Upper lobe of left lung (tissue), 6 donors: ENCODE data around the gene UBE2L5. TPM values are rescaled to one million over a fixed set of nuclear protein-coding genes. Genes with fewer than 3 reads are reported as not detected.
"Not testable (repeated sequence)": the region's sequence is repeated elsewhere in the genome, so short reads cannot be mapped to it uniquely, and the experiment has no call there.

Experiments used
- ATAC-seq, 2 donors: fragments of 200-7000 bp; cut with Tn5 transposase; one replicate each; pipeline ENCODE4 v1.9.1; 2022; ENCODE audit warnings: mild to moderate bottlenecking in 2 of 2, moderate library complexity in 2 of 2; ENCODE audit not compliant: low FRiP score in 2 of 2
- DNase-seq, 2 donors: peaks; one replicate each; pipeline ENCODE4 v3.0.0-alpha.2; 2019 to 2020
- H3K27ac ChIP-seq, 4 donors: fragments of 200-600 bp; sonication (generic); one replicate each; pipeline ENCODE4 v1.5.1; 2016 to 2019
- H3K27me3 ChIP-seq, 4 donors: fragments of 200-600 bp; sonication (generic); one replicate each; pipeline ENCODE4 v1.5.1; 2017 to 2019
- H3K36me3 ChIP-seq, 4 donors: fragments of 200-600 bp; sonication (generic); one replicate each; pipeline ENCODE4 v1.5.1; 2016 to 2019
- H3K4me1 ChIP-seq, 4 donors: fragments of 200-600 bp; sonication (generic); one replicate each; pipeline ENCODE4 v1.5.1; 2018 to 2019
- H3K4me3 ChIP-seq, 4 donors: fragments of 200-600 bp; sonication (generic); one replicate each; pipeline ENCODE4 v1.5.1; 2017 to 2019; ENCODE audit warnings: mild to moderate bottlenecking in 2 of 4, moderate library complexity in 1 of 4
- H3K9me3 ChIP-seq, 4 donors: fragments of 200-600 bp; sonication (generic); one replicate each; pipeline ENCODE4 v1.5.1; 2018 to 2019
- EP300 ChIP-seq, 4 donors: sonication (generic); formaldehyde crosslinking; IDR thresholded peaks; one replicate each; pipeline ENCODE4 v1.5.1; 2017; ENCODE audit warnings: antibody characterized with exemption in 4 of 4, control low read depth in 2 of 4
- POLR2A ChIP-seq, 4 donors: fragments of 450-650 bp; IDR thresholded peaks; one replicate each; pipeline ENCODE4 v1.5.1; 2016 to 2017; ENCODE audit warnings: antibody characterized with exemption in 4 of 4, mild to moderate bottlenecking in 2 of 4
- POLR2AphosphoS5 ChIP-seq, 2 donors: sonication (generic); formaldehyde crosslinking; IDR thresholded peaks; one replicate each; pipeline ENCODE4 v1.5.1; 2017; ENCODE audit warnings: antibody characterized with exemption in 2 of 2
- WGBS, 2 donors: methylation state at CpG; one replicate each; pipeline ENCODE4 v1.1.5; 2017 to 2018; 5-methylcytosine and 5-hydroxymethylcytosine counted together
- total RNA-seq, 6 donors: library from RNA; depleted of rRNA in 4 of 6; stranded (reverse); fragments of >200 nt in 4 of 6; gene quantifications; one replicate each; pipeline versions ENCODE4 v1.1.0 to v1.2.1, GENCODE V29; 2016 to 2021
- TF ChIP-seq, protein P1 (sequence below), 6 experiments: fragments of 450-650 bp in 4 of 6; fragments of 200-600 bp in 2 of 6; sonication (generic) in 2 of 6; IDR thresholded peaks; one replicate each; pipeline ENCODE4 v1.5.1; 2016 to 2019; ENCODE audit warnings: antibody characterized with exemption in 6 of 6
- donor health status: DM: no; HTN: no; CAD: no; lungs with moderate emphysema.
- donor health status: DM: no; HTN: yes; CAD: no; lungs with severe emphysema.

Gene UBE2L5
- total RNA-seq, 6 donors from 2014 or later = not detected

DNA sequence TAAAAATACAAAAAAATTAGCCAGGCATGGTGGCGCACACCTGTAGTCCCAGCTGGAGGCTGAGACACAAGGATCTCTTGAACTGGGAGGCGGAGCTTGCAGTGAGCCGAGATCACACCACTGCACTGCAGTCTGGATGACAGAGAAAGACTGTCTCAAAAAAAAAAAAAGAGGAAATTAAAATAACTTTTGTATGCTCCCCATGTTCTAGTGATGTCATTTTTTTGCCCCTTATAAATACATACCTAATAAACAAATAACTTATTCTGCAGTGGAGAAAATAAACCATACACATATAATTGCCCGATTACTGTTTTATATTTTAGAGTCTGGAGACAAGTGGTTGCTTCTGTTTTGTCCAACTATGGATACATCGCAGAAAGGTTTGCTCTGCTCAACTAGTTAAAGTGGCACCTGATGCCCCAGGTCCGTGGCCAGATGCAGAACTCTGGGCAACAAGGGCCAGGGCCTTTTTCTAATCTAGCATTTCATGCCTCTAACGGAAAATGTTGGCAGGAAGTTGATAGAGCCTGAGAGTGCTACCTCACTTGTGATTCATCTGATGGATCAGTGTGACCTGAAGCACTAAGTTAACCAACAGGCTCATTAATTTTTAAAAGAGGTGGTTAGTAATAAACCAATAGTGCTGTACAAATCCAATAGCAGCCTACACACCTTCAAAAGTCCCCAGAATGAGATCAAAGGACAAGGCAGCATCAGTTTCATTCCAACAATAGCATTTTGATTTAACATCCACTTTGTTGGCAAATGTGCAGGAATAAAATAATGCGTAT lies 18.8 kb downstream of the UBE2L5 start:
- TF ChIP-seq, protein P1, sequence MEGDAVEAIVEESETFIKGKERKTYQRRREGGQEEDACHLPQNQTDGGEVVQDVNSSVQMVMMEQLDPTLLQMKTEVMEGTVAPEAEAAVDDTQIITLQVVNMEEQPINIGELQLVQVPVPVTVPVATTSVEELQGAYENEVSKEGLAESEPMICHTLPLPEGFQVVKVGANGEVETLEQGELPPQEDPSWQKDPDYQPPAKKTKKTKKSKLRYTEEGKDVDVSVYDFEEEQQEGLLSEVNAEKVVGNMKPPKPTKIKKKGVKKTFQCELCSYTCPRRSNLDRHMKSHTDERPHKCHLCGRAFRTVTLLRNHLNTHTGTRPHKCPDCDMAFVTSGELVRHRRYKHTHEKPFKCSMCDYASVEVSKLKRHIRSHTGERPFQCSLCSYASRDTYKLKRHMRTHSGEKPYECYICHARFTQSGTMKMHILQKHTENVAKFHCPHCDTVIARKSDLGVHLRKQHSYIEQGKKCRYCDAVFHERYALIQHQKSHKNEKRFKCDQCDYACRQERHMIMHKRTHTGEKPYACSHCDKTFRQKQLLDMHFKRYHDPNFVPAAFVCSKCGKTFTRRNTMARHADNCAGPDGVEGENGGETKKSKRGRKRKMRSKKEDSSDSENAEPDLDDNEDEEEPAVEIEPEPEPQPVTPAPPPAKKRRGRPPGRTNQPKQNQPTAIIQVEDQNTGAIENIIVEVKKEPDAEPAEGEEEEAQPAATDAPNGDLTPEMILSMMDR (IDR thresholded peaks at IDR 0.05) = no peak
- no peak overlapping the region for H3K4me3 ChIP-seq
- no peaks in the 10 kb centered on the region for H3K9me3 ChIP-seq
- DNase-seq (no peak), ATAC-seq (no peak)
- 55 to 78% methylated on average over 8 of the region's 8 CpGs for WGBS, 2 donors
- no peaks in the 10 kb centered on the region for H3K27me3 ChIP-seq
- no peak overlapping the region for H3K27ac ChIP-seq
- H3K4me1 ChIP-seq = peaks cover 8 to 12% (median 11%) of the 10 kb centered on the region in 4 donors
- no peaks in the 10 kb centered on the region for H3K36me3 ChIP-seq

DNA sequence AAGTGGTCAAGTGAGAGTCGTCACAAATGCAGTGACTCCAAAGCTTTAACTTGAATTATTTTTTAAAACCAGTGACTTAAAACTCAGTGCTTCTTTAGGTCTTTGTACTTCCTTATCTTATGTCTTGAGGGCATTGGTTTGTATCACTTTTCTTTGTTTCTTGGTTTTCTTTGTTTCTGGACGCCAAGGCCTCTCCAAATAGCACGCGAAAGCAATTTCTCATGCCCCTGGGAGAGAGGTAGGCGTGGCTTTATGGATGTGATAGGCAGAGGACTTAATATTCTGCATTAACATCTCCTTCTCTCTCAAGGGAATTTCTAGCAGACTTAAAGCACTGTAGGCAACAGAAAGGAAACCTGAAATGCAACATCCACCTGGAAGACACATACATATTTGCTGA lies 20.6 kb downstream of the UBE2L5 start:
- DNase-seq = no peak
- 68 to 83% methylated on average over 5 of the region's 5 CpGs for WGBS, 2 donors

DNA sequence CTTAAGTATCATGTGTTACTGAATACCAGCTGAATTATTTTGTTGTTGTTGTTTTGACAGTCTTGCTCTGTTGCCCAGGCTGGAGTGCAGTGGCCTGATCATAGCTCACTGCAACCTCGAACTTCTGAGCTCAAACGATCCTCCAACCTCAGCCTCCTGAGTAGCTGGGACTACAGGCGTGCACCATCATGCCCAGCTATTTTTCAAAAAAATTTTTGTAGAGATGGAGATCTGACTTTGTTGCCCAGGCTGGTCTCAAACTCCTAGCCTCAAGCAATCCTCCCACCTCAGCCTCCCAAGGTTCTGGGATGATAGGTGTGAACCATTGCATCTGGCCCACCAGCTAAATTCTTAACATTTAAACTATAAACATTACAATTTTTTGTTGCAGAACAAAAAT lies 21.2 kb downstream of the UBE2L5 start:
- not testable (repeated sequence) for H3K4me3 ChIP-seq, DNase-seq, H3K27me3 ChIP-seq, H3K36me3 ChIP-seq, ATAC-seq, H3K27ac ChIP-seq, H3K9me3 ChIP-seq
- H3K4me1 ChIP-seq = peaks cover 11 to 16% (median 14%) of the 10 kb centered on the region in 4 donors
- 93 to 98% methylated on average over 3 of the region's 3 CpGs for WGBS, 2 donors

More for the DNA sequence above, 20.6 kb downstream of the UBE2L5 start:
- Histone ChIP-seq H3K27me3 (no peaks in the 10 kb centered on the region), H3K27ac (no peak overlapping the region), H3K9me3 (no peaks in the 10 kb centered on the region), H3K36me3 (no peaks in the 10 kb centered on the region), H3K4me3 (no peak overlapping the region), H3K4me1 (peaks cover 11 to 16% (median 14%) of the 10 kb centered on the region in 4 donors)
- no peak for ATAC-seq
- TF ChIP-seq EP300 (IDR thresholded peaks at IDR 0.05) (no peak), POLR2A (IDR thresholded peaks at IDR 0.05) (no peak), POLR2AphosphoS5 (IDR thresholded peaks at IDR 0.05) (no peak)
- TF ChIP-seq, protein P1 (IDR thresholded peaks at IDR 0.05) = no peak

DNA sequence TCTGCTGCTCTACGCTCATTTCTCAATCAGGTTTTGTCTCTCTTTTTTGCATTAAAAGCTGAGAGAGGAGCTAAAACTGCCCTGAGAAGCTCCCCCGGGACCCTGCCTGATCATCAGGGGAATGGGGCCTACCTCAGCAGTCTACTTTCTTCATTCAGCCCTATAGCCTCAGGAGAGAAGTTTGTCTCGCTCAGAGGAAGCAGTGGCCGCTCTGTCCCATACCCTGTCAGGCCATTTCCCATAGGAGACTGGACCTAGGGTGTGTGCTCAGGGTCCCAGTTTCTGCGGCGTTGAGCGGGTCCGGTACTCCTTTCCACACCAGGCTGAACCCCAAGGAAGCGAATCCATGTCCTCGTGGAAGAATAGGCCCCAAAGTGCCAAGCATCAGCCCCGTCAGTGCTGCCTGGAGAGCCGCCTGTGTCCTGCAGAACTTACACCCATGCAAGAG lies 21.7 kb downstream of the UBE2L5 start:
- H3K4me3 ChIP-seq = no peak overlapping the region
- no peaks in the 10 kb centered on the region for H3K36me3 ChIP-seq
- no peak overlapping the region for H3K27ac ChIP-seq
- H3K4me1 ChIP-seq = peaks cover 11 to 16% (median 14%) of the 10 kb centered on the region in 4 donors
- H3K9me3 ChIP-seq = no peaks in the 10 kb centered on the region
- ATAC-seq = no peak
- DNase-seq = peak in 1 of 2 donors; percentile 17
- 90 to 95% methylated on average over 12 of the region's 12 CpGs for WGBS, 2 donors
- H3K27me3 ChIP-seq = no peaks in the 10 kb centered on the region
- TF ChIP-seq POLR2A (IDR thresholded peaks at IDR 0.05) (no peak), POLR2AphosphoS5 (IDR thresholded peaks at IDR 0.05) (no peak), EP300 (IDR thresholded peaks at IDR 0.05) (no peak)
- TF ChIP-seq, protein P1 (IDR thresholded peaks at IDR 0.05) = no peak

DNA sequence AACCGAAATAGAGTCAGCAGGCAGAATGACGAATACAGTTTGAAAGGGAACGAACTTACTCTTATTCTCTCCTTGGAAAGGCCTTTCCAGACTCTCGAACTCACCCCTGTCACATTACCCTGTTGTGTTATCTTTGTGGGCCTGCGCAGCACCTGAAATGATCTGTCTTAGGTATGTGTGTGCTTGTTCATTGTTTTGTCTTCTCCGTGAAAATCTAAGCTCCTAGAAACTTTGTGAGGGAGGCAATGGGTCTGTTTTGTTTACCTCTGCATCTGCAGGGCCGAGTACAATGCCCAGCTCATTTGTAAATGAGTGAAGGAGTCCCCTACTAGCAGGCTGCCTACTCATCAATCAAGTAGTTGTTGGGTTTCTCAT lies 23.8 kb downstream of the UBE2L5 start:
- TF ChIP-seq POLR2AphosphoS5 (IDR thresholded peaks at IDR 0.05) (no peak), EP300 (IDR thresholded peaks at IDR 0.05) (no peak), POLR2A (IDR thresholded peaks at IDR 0.05) (no peak)
- TF ChIP-seq, protein P1 (IDR thresholded peaks at IDR 0.05) = no peak
- no peak for DNase-seq
- Histone ChIP-seq H3K9me3 (no peaks in the 10 kb centered on the region), H3K4me3 (peak overlapping the region in 3 of 4 donors; percentile 37 to 49 (median 46)), H3K36me3 (no peaks in the 10 kb centered on the region), H3K27ac (peak overlapping the region; percentile 74 to 80 (median 79)), H3K4me1 (peaks cover 11 to 16% (median 14%) of the 10 kb centered on the region in 4 donors), H3K27me3 (no peaks in the 10 kb centered on the region)
- WGBS, 2 donors = 19 to 39% methylated on average over 4 to 7 of the region's 7 CpGs
- peak in 1 of 2 donors; percentile 64 for ATAC-seq
